ENCODE measurements around the gene ACSM6.

The ACSM6 gene

DNA sequence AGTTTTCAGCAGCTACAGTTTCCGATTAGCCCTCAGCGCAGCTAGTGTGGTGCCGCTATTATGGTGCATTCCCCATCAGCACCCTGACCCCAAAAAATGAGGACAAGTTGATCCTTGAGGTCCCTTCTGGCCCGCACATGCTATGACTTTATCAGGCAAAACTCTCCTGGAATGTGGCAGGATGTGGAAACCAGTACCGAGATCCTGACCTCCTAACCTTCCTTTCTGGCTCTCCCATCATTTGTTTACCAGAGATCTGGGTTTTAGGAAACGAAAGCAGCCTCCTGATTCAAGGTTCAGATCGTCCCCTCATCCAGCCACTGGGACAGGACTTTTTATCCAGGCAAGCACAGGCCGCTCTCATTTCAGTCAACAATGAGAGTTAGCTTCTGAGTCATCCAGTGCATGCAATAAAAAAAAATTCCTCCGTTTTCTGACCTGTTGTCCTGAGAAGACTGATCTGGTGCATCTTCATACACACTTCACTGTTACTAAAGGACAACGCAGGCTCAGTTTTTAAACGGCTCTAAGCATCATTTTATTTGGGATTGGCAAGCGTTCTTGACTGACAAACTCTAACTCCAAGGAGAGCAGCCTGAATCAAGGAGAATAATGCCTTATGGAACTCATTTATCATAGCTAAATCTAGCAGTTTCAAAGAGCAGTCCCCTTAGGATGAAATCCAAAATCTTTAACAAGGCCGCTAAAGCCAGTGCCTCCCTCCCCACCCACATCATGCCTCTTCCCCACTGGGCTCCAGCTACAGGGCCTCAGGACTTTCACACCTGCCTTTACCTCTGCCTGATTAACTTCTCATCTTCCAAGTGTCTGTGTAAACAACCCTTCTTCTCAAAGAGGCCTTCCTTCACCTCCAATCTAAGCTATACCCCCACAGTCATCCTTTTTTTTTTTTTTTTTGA lies 79.6 kb downstream of the ACSM6 start:
- no peak for DNase-seq (ENCODE audit: low read depth)

GRCh38 chr10:95275726-95276366 lies 81.8 kb downstream of the ACSM6 start:
- no peak for DNase-seq (ENCODE audit: low read depth)

- no peak for DNase-seq (ENCODE audit: low read depth)
Observed at GRCh38 chr10:95276367-95277200, 82.5 kb downstream of the ACSM6 start.

GRCh38 chr10:95277201-95277570 lies 83.1 kb downstream of the ACSM6 start:
- DNase-seq (ENCODE audit: low read depth): no peak

GRCh38 chr10:95277614-95278013 lies 83.6 kb downstream of the ACSM6 start:
- DNase-seq (ENCODE audit: low read depth): no peak
